GM21529 (cell line): ENCODE results near the gene PRPF19.
"Not testable (repeated sequence)": the region's sequence is repeated elsewhere in the genome, so short reads cannot be mapped to it uniquely, and the experiment has no call there.

Source experiments
- ATAC-seq: cut with Tn5 transposase; IDR thresholded peaks from one replicate; pipeline ENCODE4 v1.9.1; 2021; ENCODE audit not compliant: unreplicated experiment

PRPF19 gene

DNA sequence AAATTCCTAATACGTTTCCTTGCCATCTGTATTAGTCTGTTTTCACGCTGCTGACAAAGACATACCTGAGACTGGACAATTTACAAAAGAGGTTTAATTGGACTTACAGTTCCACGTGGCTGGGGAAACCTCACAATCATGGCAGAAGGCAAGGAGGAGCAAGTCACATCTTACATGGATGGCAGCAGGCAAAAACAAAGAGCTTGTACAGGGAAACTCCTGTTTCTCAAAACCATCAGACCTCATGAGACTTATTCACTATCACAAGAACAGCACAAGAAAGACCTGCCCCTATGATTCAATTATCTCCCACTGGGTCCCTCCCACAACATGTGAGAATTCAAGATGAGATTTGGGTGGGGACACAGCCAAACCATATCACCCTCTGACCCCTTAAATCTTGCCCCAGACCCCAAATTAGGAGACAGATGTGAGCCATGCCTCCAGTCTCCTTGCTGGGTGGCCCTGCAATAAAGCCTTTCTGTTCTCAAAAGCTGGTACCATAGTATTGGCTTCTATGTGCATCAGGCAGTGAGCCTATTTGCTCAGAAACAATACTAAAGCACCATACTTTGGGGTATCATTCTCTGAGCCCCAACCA lies 3.4 kb upstream of the PRPF19 start:
- ATAC-seq, result not testable (repeated sequence)

DNA sequence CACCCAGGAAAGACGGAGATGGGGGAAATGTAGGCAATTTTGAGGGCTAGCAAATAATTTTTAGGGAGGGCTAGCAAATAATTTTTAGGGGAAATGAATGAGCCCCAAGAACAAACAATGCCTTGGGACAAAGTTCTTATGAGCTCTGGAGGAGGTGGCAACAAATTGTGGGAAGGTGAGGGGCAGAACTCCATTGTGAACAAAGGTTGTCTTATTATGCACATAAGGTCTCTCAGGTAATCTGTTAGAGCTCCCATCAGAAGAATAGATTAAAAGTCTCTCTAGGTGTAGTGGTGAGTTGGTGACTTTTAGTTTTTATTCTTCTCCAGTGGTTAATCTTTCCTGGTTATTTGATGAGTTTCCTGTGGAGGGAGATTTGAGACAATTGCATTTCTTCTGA lies 2.4 kb upstream of the PRPF19 start:
- ATAC-seq, result no peak

- ATAC-seq, result no peak
Observed at GRCh38 chr11:60905551-60906113, 753 bp downstream of the PRPF19 start.

DNA sequence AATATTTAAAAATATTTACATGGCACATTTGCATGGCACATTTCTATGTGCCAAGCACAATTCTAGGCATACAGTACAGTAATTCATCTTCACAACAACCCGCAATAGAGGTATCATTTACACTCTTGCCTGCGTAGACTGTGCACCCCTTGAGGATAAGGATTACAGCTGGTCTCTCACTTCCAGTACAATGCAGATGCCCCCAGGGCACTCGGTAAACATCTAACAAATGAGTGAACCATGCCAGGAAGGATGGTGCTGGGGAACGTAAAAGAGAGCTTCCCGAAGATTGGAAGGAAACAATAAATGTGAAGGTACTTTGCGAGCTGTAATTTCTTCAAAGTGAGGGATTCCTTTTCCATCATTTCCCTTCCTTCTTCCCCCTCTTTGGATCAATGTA lies 1.3 kb downstream of the PRPF19 start:
- no peak for ATAC-seq

- ATAC-seq, result no peak
Observed at GRCh38 chr11:60902625-60903024, 3.8 kb downstream of the PRPF19 start.

DNA sequence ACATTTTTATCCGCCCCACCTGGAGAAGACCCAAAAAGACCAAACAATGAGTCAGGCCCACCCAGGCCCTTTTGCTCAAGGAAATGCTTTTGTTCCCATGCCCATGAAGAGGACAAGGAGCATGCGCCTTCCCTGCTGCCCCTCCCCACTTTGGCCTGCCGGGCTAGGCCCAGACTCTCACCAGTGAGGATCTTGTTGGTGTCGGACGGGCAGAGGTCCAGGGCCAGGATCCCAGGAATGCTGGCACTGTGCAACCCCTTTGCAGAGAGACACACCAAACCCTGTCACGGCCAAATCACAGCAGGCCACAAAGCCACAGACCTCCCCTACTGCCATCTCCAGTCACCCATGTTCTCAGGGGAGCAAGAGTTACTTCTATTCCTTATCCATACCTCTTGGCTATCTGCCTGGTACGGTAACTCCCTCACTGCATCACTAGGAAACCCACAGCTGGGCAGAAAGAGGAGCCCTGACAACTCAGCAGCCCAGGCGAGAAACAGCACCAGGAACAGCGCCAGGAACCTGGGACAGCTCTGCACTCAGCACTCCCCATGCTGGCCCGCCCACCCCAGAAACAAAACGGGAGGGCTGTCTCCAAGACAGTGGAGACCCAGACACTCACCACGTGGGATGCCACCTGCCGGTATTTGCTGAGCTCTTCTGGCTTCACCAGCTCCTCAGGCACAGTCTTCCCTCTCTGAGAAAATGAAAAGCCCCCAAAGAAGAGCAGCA lies 5.5 kb downstream of the PRPF19 start:
- no peak for ATAC-seq

DNA sequence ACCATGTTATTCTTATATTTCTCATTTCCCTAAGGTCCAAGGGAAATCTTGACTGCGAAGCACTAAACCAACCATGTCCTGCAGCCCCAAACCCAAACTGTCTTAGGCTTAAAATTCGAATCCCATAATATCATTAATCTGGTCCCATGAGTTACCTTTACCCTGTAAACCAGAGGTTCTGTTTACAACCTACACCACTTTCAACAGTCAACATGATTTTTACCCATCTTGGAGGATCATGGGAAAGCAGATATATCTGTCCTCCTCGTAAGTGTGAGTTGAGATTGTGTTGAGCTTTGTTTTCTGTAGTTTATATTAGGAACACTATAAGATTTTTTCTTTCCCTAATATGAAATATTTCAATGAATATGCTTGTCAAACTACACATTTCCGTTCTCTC lies 6.4 kb downstream of the PRPF19 start:
- ATAC-seq, result no peak

GRCh38 chr11:60899046-60899936 lies 7.1 kb downstream of the PRPF19 start:
- no peak for ATAC-seq

DNA sequence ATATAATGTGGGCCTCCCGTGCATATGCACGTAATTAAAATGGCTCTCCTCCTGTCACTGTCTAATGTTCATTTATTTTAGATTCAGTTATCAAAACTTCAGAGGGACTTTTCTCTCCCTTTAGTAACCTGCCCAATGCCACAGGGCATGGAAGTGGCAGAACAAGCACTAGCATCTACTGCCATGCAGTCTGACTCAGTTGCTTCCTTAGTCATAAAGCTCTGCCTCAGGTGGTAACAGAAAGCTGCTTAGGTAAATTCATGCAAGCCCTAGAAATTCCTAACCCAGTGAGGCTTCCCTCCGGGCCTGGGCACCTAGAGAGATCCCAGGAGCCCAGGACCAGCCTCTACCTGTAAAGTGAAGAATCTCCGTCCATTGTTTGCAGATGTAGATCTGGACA lies 8.9 kb downstream of the PRPF19 start:
- ATAC-seq, result no peak

DNA sequence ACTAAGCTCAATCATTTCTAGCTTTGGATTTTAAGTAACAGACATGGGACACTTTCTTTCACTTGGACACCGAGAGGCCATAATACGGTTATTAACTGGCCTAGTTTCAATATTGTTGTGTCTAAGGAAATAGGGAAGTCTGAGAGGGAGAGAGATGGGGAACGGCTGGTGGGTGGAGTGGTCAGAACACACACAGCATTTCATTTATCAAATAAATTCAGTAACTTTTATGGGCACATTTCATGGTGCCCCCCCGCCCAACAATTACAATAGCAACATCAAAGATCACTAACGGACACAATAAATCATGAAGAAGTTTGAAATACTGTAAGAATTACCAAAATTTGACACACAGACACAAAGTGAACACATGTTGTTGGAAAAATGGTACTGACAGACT lies 10.7 kb downstream of the PRPF19 start:
- ATAC-seq, result no peak

DNA sequence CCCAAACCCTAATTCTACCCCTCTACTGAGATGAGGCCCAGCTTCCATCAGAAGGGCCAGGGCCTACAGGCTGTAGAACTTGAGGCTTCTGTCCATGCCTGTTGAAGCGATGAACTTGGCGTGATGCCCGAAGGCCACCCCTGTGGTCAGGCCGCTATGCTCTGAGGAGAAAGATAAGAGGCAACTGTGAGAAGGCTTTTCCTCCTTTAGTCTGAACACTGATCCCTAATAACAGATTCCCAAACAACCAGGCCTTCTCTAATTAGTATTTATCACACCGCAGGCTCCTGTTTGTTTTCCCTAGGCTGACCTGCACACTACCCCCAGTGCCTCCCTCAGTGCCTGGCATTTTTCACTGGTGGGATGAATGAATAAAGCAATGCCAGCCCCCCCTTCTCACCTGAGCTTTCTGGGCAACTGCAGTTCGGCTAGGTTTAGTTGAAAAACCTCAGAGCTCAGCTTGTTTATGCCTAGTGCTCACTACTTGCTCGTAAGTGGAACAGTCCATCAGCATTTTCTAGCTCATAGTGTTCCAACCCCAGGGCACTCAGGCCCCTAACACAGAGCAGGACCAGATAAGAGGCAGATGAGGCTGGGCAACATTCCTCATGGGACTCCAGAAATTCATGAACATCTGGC lies 15.2 kb downstream of the PRPF19 start:
- no peak for ATAC-seq

DNA sequence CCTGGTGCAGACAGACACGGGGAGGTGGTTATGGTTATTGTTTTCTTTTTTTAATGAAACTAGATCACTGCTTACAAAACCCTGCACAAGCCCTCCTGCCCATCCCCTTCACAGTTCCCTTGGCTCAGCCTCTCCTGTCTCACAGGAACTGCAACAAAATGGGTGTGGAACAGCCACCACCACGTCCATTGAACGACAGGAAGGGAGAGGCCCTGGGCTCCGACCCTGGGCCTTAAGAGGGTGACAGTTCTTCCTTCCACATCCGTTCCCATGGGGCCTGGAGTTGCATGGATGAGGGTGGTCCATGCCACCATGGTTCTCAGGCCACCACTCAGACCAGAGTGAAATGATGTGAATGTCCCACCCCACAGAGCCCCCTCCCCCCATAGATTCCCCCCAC lies 15.7 kb downstream of the PRPF19 start:
- no peak for ATAC-seq

DNA sequence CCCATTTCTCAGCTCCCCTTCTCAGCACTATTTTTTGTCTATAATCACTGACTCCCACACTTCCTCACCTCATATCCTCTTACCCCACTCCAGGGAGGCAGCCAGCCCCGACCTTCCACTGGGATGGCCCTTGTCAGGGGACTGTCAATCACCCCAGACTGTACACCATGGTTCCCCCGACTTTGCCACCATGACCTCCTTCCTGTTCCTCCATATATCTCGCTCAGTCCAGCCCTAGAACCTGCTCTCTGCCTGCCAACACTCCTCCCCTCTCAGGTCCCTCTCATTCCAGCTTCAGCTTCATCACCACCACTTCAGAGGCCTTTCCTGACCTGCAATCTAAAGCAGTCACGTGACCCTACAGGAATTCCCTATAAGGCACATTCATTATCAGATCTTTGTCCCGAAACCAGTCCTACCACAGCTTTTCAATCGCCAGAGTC lies 16.5 kb downstream of the PRPF19 start:
- no peak for ATAC-seq

DNA sequence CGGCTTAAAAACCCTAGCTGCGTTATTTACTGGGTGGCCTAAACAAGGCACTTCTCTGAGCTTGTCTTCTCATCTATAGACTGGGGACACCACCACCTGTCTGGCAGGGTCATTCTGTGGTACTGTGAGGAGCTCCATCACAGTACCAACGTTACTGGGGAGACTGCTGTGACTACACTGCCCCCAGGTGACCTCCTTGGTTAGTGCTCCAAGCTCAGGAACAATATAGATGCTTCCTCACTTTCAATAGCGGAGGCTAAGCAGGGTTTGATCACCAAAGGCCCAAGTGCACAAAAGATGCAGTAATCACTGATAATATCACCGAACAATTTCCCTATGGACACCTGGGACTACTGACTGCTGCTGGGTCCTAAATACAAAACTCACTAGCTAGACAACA lies 18.8 kb downstream of the PRPF19 start:
- no peak for ATAC-seq

GRCh38 chr11:60880643-60881282 lies 25.6 kb downstream of the PRPF19 start:
- ATAC-seq, result no peak

DNA sequence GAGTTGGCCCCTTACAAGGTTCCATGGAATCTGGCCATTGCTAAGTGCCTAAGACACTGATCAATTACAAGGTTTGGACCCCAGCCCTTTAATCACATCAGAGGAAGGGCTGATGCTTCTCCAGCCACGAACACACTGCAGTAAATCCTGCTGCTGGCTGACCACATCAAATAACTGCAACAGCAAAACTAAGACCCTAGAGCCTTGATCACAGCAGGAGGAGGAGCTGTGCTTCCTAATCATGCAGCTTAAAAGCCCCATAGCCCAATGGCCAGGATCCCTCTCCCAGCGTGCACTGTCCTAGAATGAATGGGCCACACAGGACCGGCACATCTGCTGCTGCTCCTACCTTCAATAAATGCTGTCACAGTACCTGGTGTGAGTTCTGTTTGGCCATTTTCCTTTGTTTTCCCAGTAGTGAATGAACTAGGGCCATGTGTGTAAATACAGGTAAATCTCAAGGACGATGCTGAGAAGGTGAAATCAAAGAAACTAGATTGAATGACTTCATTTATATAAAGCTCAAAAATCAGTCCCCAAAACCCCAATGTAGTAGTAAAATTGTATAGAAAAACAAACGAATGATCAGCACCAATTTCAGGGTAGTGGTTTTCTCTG lies 26.3 kb downstream of the PRPF19 start:
- no peak for ATAC-seq

DNA sequence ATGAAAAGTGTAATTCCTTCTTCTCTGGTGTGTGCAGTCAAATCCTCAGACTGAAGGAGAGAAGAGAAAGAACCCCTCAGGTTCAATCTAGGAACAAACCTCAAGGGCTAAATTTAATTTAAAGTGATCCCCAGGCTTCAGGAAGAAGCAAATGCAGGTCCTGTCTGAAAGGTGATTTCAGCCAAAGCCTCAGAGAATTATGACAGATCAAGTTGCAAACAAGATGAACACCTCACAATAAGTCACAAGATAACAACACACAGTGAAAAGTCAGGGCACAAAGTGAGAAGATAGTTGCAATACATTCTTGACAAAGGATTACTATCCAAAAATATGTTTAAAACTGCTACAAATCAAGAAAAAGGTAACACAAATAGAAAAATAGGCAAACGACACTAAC lies 27.3 kb downstream of the PRPF19 start:
- no peak for ATAC-seq

DNA sequence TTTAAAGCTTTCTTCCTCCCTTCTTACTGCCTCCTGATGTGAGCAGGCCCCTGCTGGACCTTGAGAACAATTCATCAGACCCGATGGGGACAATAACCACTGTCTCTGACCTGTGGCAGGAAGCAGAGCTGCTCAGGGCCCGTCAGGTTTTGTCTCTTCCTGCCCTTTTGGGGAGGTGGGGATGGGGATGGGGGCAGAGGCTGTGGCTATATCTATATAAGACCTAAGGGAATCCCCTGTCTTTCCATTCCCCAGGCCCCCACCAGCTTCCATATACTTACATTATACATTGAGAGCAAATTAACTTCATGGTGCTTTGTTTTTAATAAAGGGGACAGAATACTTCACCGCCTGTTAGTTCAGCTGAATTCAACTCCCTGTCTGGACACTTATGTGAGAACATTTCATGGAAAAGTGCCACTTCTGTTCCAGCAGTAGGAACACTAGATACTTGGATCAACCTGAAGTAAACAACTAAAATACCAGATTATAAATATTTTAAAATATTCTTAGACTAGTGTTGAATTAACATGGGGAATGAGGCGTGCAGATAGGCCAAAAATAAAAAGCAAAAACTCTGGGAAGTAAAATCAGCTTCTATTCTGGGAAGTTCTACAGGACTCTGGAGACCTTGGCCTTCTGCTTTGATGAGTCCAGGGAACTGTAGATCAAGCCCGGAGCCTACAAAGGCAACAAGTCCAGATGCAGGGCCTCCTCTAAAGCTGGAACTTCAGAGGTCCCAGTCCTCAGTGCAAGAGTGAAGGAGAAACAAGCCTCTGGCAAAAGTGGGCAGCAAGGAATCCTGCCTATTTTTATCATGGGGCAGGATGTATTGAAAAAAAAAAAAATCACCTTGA lies 27.9 kb downstream of the PRPF19 start:
- ATAC-seq, result no peak

DNA sequence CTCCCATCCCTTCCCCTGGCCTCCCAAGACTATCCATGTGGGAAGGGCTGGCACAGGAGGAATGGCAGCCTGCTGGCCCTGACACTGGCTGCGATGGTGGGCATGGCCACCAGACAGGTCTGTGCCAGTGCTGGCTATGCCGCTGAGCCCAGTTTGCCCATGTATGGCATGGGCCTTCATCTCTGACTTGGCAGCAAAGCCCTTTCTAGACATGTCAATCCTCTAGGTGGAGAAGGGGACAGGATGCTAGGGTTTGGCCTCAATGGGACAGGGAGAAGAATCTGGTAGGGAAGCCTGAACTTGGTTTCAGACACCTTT lies 30.3 kb downstream of the PRPF19 start:
- no peak for ATAC-seq
